ENCODE data around the gene PIAS4. TPM values are rescaled to one million over a fixed set of nuclear protein-coding genes. Genes with fewer than 3 reads are reported as not detected.

PIAS4 gene
- total RNA-seq, 1 donor: 17.3 TPM

DNA sequence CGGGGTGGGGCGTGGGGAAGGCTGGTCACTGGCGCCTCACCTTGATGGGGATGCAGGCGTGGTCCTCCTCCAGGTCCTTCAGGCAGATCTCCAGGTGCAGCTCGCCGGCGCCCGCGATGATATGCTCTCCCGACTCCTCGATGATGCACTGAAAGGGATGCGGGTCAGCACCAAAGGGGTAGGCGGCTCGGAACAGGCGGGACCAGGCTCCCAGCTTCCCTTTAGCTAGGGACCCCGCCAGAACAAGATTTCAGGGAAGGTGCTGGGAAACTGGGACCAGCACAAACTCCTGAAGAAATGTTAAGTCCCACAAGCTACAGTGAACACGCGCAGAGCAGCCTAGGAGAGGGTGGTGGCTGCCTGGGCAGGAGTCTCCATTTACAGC lies 28.3 kb upstream of the PIAS4 start:
- DNase-seq (ENCODE audit: low read depth): no peak
- TF ChIP-seq CTCF (IDR thresholded peaks at IDR 0.05; ENCODE audit: insufficient read depth, low read depth, low read length): no peak
- H3K4me3 ChIP-seq (ENCODE audit: low read depth, low read length): no peak overlapping the region

- no peak for DNase-seq (ENCODE audit: low read depth)
- TF ChIP-seq CTCF (IDR thresholded peaks at IDR 0.05; ENCODE audit: insufficient read depth, low read depth, low read length): no peak
- no peak overlapping the region for H3K4me3 ChIP-seq (ENCODE audit: low read depth, low read length)
These were observed 27.7 kb upstream of the PIAS4 start for GRCh38 chr19:3979674-3980352.

- no peak for TF ChIP-seq CTCF (IDR thresholded peaks at IDR 0.05; ENCODE audit: insufficient read depth, low read depth, low read length)
- H3K4me3 ChIP-seq (ENCODE audit: low read depth, low read length): no peak overlapping the region
- DNase-seq (ENCODE audit: low read depth): no peak
These were observed 26.9 kb upstream of the PIAS4 start for GRCh38 chr19:3980353-3981251.

DNA sequence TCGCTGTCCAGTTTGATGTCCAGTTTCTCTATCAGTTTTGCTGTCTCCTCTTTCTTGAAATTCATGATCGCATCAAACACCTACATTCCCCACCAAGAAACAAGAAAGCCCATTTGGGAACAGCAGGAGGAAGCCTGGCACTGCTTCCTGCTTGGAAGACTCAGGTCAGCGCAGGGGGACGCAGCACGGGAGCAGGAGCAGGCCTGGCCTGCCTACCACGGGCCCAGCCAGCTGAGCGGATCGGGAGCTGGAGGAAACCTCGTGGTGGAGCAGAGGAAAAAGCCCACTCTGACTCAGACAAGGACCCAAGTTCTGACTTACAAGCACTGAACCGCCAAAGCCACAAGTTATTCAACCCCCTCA lies 26.2 kb upstream of the PIAS4 start:
- no peak for TF ChIP-seq CTCF (IDR thresholded peaks at IDR 0.05; ENCODE audit: insufficient read depth, low read depth, low read length)
- no peak for DNase-seq (ENCODE audit: low read depth)
- no peak overlapping the region for H3K4me3 ChIP-seq (ENCODE audit: low read depth, low read length)

- DNase-seq (ENCODE audit: low read depth): no peak
- TF ChIP-seq CTCF (IDR thresholded peaks at IDR 0.05; ENCODE audit: insufficient read depth, low read depth, low read length): no peak
- H3K4me3 ChIP-seq (ENCODE audit: low read depth, low read length): no peak overlapping the region
These were observed 25.5 kb upstream of the PIAS4 start for GRCh38 chr19:3981736-3982681.

- peak; percentile 58 for DNase-seq (ENCODE audit: low read depth)
- TF ChIP-seq CTCF (IDR thresholded peaks at IDR 0.05; ENCODE audit: insufficient read depth, low read depth, low read length): no peak
- H3K4me3 ChIP-seq (ENCODE audit: low read depth, low read length): peak overlapping the region; percentile 100
These were observed 24.6 kb upstream of the PIAS4 start for GRCh38 chr19:3982701-3983541.
